ENCODE results near the gene SAP130.

SAP130 gene

GRCh38 chr2:128027801-128028667 is at the start of gene SAP130:
SAP130 (minus strand) TSS chr2:128028059; CDS start chr2:128026292, 1,767 bp downstream.
- peak; percentile 98 for DNase-seq

- no peak for DNase-seq
Observed at GRCh38 chr2:128076461-128077106, 48.7 kb upstream of the SAP130 start.

GRCh38 chr2:128073278-128073677 is 45.4 kb upstream of the SAP130 start:
- DNase-seq, result no peak

DNA sequence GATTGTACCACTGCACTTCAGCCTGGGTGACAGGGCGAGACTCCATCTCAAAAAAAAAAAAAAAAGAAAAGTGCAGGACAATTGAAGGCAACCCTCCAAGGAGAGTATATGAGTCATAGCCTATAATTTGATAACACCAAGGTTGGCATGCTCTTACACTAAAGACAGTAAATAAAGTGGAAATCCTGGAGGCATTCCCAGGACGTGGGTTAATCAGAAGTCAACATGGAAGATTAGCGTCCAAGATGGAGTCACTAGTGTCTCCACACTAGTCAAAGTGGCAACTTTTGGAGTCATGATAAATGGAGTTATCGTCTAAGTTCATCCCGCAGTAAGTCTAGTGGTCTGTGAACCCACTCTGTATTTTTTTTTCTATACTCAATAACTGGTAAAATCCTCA is 41.9 kb upstream of the SAP130 start:
- no peak for DNase-seq

- DNase-seq, result no peak
Observed at GRCh38 chr2:128064353-128064752, 36.5 kb upstream of the SAP130 start.

DNA sequence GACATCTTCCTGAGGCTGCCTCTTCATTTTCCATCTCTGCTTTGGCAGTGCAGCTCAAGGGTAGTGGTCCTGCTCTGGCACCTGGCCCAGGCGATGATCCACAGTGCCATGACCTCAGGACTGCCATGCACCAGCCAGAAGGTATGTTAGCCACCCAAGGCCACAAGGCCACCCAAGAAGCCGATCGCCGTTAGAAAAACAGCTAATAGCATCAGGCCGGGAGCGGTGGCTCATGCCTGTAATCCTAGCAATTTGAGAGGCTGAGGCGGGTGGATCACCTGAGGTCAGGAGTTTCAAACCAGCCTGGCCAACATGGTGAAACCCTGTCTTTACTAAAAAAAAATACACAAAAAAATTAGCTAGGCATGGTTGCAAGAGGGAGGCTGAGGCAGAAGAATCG is 34.7 kb upstream of the SAP130 start:
- no peak for DNase-seq

DNA sequence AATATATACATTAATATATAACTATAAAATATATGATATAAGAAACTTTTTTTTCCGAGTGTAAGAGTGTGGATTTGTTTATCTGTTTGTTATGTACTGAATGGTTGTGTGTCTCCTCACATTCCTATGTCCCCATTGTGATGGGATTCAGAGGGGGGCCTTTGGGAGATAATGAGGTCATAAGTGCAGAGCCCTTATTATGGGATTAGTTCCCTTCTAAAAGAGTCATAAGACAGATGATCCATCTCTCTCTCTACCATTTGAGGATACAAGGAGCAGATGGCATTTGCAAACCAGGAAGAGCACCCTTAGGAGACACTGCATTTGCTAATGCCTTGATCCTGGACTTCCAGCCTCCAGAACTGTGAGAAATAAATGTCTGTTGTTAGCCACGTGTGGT is 30.3 kb upstream of the SAP130 start:
- DNase-seq, result no peak

- no peak for DNase-seq
Observed at GRCh38 chr2:128057334-128057733, 29.5 kb upstream of the SAP130 start.

DNA sequence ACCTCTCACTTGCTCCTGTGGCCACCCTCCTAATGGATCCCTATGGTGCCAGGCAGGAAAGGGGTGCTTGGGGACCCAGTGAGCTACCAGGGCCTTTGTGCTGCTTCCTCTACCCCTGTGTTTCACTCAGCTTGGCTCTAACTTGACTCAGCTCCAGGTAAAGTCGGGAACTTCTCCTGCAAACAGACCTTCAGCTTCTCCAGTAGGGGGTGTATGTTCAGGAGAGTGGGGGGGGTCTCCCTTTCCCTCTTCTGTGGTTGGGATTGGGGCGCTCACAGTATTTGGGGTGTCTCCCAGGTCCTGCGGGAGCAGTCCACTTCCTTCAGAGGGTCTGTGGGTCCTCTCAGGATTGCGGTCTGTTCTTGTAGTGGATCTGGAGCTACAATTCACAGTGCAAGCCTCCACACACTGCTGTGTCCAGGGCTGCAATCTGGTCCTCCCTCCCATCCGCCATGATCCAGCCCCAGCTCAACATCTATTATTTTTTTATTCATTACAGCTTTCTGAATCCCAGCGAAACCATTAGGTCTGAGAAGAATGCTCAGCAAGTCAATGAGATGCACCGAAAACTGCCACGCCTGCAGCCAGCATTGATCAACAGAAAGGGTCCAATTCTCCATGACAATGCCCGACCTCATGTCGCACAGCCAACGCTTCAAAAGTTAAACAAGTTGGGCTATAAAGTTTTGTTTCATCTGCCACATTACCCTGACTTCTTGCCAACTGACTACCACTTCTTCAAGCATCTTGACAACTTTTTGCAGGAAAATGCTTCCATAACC is 26.4 kb upstream of the SAP130 start:
- no peak for DNase-seq

GRCh38 chr2:128053331-128053730 is 25.5 kb upstream of the SAP130 start:
- no peak for DNase-seq

DNA sequence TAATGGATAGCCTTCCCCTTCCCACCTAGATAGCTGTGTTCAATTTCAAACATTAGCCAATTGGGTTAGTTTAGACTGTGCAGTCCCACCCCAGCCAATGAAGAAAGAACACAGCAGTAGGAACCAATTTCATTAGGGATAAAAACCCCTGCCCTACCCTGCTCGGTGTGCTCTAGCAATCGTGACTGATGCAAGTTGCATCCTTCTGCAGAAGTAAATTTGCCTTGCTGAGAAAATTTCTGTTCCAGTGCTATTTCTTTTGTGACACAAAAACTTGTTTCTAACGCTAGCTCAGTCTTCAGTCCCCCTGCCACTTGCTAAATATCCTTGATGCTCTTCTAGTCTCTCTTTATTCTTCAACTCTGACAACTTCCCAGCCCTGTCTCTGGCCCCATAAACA is 15.2 kb upstream of the SAP130 start:
- DNase-seq, result no peak

GRCh38 chr2:128041561-128041960 is 13.7 kb upstream of the SAP130 start:
- DNase-seq, result no peak

DNA sequence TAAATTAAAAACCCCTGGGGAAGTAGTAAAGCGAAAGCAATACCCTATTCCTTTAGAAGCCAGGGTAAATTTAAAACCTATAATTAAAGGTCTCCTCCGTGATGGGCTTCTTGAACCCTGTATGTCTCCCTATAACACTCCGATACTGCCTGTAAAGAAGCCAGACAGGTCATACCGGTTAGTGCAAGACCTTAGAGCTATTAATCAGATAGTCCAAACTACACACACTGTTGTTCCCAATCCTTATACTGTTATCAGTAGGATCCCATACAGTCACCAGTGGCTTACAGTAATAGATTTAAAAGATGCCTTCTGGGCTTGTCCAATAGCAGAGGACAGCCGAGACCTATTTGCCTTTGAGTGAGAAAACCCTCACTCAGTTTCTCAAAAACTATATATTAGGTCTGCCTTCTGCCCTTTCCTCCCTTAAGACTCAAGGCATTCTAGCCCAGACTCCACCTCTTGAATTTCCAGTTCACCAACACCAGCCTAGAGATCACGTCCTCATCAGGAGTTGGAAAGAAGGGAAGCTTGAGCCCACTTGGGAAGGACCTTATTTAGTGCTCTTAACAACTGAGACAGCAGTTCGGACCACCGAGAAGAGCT is 12.4 kb upstream of the SAP130 start:
- no peak for DNase-seq

DNA sequence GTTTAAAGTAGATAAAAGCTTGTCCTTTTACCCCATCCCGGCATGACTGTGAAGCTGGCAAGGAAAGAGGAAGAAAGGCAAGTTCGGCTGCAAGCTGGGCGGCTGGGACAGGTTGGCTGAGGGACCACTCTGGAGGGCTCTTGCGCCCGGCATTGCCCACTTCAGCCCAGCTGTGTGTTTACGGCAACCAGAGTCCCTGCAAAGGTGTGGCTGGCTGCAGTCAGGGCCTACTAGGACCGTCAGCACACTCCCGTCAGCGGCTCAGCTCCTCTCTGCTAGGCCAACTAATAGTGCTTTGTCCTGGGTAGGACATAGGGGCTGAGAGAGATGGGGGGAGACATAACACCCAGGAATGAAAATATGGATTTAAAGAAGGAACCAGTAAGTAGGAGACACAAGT is 11.7 kb upstream of the SAP130 start:
- DNase-seq, result no peak

- no peak for DNase-seq
Observed at GRCh38 chr2:128038411-128038810, 10.6 kb upstream of the SAP130 start.

- DNase-seq, result no peak
Observed at GRCh38 chr2:128037649-128038048, 9.8 kb upstream of the SAP130 start.

DNA sequence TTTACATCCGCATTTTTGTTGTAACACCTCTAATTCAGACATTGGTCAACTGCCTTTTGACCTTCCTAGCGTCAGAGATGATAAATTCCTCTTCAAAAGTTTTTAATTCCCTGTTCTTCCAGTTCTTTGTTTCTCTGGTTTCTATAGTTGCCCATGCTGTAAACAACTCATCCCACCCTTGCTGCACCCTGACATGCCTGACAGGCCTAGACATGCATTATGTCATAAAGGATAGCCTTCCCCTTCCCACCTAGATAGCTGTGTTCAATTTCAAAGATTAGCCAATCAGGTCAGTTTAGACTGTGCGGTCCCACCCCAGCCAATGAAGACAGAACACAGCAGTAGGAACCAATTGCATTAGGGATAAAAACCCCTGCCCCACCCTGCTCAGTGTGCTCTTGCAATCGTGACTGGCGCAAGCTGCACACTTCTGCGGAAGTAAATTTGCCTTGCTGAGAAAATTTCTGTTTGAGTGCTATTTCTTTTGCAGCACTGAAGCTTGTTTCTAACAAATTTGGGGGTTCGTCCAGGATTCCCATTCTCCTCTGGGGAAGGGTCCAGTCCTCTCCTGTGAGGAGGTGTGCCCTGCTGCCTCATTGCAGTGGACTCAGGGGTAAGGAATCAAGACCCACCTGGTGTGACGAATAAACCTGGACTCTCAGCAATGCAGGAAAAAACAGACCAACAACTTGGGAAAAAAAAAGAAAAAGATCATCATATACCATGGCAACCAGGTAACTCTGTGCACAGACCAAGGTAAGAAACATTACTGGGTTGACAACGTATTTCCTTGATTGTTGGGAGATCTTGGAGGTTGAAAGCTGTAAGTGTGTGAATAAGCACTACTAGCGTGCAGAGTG is 9.1 kb upstream of the SAP130 start:
- DNase-seq, result no peak

DNA sequence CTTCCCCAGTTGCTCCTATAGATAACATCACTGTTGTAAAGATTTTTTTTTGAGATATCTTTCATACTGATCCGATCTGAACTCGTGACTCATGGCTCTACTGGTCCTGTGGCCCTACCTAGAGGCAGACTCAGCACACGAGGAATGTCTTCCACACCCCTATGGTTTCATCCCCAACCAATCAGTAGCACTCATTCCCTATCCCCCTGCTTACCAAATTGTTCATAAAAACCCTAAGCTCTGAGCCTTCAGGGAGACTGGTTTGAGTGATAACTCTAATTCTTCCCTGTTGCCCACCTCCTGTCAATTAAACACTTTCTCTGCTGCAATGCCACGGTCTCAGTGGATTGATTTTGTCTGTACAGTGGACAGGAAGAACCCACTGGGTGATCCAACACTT is 4.2 kb upstream of the SAP130 start:
- no peak for DNase-seq

DNA sequence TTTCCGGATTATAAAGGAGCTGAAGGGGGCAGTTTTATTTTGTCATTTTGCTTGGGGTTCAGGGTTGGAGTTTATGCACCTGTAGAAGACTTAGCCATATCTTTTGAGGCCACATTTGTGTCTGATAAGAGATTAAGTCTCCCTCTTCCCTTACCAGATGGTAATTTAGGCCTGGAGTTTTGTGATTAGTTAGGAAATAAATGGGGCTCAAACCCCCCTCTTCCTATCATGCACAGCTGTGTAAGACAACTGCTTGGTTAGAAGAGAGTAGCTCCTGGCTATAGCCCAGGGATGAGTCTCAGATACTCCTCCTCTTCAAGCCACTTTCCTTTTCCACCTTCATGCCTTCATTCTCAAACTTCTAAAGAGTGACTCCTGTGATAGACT is 802 bp upstream of the SAP130 start:
- DNase-seq, result no peak

GRCh38 chr2:128027278-128027800 is 520 bp downstream of the SAP130 start:
- DNase-seq, result peak; percentile 99

DNA sequence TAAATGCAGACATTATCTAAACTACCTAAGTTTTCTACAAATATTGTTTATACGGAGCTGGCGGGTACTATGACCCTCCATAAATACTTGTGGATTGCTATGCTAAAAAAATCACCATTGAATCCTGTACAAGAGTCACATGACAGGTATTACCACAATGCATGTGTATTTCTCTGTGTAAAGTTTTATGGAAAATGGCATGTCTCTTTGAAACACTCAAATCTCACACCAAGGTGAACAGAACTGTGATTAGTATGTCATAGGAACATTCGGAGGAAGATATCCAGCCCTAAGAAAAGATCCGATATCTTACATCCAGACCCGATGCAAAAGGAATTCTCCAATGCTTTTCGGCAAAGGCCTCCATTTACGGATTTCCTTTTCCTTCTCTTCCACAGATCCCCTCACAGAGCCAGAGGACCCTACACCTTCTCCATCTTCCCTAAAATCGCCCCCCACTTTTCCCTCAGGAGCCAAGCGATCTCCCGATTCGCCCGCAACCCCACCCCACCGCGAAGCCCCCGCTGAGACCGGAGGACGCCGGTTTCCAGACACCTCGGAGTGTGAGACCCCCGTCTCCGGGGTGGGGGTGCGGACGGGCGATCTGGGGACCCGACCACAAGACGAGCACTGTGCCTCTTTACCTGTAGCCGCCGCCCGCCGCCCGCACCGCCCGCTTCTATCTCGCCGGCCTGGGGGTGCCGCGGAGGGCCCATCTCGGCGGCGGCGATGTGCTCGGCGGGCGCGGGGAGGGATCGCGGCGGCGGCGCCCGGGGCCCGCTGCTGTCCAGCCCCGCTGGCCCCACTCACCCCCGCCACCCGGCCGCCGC is 1.2 kb downstream of the SAP130 start:
- DNase-seq, result no peak

Data from suppressor macrophage treated with lipopolysaccharide for 4 hours (primary cell).